ENCODE measurements around the gene FAM228B. TPM values are rescaled to one million over a fixed set of nuclear protein-coding genes. Genes with fewer than 3 reads are reported as not detected.

The FAM228B gene
- total RNA-seq, 1 donor from 2014 or later: 25.4 TPM

DNA sequence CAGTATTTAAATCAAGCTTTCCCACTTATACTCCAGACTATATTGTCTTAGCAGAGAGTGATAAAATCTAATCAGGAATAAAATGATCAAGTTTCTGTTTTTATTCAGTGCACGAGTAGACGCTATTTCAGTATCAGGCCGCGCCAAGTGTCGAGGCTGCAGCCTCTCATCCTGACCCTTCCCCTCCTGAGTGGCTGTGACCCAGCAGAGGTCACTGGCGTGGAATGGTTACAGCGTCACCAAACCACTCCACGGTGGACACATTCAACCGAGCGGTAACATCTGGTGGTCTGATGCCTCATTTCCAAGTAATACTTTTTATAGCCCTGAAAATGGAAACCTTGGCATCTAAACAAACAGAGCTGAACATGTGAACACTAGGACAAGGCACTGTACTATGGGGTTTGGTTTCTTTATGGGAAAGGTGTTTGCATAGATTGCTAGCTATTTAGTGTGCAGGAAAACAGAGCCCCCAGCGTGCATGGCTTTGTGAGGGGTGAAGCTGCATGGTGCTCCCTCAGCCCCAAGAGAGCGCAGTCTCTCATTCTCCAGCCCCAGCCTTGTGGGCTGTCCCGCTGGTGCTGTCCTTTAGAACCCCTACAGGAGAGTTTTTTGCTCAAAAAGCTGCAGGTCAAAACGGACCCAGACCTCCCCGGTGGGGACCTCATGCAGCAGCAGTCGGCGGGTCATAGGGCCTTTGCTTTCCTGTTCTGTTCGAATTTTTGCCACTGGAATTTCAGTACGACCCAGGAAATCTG is 79.9 kb downstream of the FAM228B start:
- H3K4me3 Mint-ChIP-seq (ENCODE audit: low read depth): no peak overlapping the region
- H3K9me3 Mint-ChIP-seq (ENCODE audit: low read depth): peaks cover 5% of the 10 kb centered on the region
- no peak for DNase-seq (ENCODE audit: low spot score, unreplicated experiment)
- TF ChIP-seq, protein P1, sequence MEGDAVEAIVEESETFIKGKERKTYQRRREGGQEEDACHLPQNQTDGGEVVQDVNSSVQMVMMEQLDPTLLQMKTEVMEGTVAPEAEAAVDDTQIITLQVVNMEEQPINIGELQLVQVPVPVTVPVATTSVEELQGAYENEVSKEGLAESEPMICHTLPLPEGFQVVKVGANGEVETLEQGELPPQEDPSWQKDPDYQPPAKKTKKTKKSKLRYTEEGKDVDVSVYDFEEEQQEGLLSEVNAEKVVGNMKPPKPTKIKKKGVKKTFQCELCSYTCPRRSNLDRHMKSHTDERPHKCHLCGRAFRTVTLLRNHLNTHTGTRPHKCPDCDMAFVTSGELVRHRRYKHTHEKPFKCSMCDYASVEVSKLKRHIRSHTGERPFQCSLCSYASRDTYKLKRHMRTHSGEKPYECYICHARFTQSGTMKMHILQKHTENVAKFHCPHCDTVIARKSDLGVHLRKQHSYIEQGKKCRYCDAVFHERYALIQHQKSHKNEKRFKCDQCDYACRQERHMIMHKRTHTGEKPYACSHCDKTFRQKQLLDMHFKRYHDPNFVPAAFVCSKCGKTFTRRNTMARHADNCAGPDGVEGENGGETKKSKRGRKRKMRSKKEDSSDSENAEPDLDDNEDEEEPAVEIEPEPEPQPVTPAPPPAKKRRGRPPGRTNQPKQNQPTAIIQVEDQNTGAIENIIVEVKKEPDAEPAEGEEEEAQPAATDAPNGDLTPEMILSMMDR (IDR thresholded peaks at IDR 0.05; ENCODE audit: unreplicated experiment): no peak
- no peak overlapping the region for H3K27ac Mint-ChIP-seq
- no peaks in the 10 kb centered on the region for H3K4me1 Mint-ChIP-seq (ENCODE audit: low read depth)
- H3K36me3 Mint-ChIP-seq (ENCODE audit: insufficient read depth): peaks cover 12% of the 10 kb centered on the region
- H3K27me3 Mint-ChIP-seq: peaks cover 14% of the 10 kb centered on the region

DNA sequence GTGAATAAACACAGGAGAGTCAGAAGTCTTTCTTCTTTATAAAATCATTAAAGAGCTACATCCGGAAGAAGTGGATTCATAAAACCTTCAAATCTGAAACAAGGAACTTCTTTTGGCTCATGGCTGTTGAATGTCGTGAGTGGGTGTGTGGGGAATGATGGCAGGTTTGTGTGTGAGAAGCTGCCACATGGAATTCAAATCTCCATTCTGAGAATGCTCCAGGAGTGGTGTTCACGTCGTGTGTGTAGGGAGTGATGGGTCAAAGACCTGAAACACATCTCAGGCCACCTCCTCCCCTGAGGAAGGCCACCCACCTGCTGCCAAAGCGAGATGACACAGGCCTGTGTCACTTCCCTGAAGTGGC is 80.5 kb downstream of the FAM228B start:
- H3K9me3 Mint-ChIP-seq (ENCODE audit: low read depth): peaks cover 5% of the 10 kb centered on the region
- H3K36me3 Mint-ChIP-seq (ENCODE audit: insufficient read depth): peaks cover 13% of the 10 kb centered on the region
- no peak for DNase-seq (ENCODE audit: low spot score, unreplicated experiment)
- TF ChIP-seq, protein P1 (IDR thresholded peaks at IDR 0.05; ENCODE audit: unreplicated experiment): no peak
- H3K27ac Mint-ChIP-seq: no peak overlapping the region
- no peak overlapping the region for H3K4me3 Mint-ChIP-seq (ENCODE audit: low read depth)
- H3K4me1 Mint-ChIP-seq (ENCODE audit: low read depth): no peaks in the 10 kb centered on the region
- H3K27me3 Mint-ChIP-seq: peaks cover 12% of the 10 kb centered on the region

DNA sequence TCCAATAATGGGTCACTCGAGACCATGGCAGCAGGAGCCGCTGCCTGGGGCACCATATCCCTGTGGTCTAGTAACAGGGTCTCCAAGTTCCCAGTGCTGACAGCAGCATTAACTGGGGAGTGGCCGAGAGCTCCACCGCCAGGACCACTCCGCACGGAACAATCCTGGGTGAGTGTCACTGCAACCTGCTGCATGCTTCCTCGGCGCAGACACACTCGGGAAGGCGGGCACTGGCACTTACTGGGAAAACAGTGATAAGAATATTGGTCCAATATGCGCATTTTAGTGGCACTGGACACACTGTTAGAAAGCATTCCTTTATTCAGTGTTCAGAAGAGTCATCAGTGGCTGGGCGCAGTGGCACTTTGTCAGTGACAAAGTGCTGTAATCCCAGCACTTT is 81.2 kb downstream of the FAM228B start:
- TF ChIP-seq, protein P1 (IDR thresholded peaks at IDR 0.05; ENCODE audit: unreplicated experiment): no peak
- peaks cover 6% of the 10 kb centered on the region for H3K27me3 Mint-ChIP-seq
- H3K9me3 Mint-ChIP-seq (ENCODE audit: low read depth): no peaks in the 10 kb centered on the region
- no peak for DNase-seq (ENCODE audit: low spot score, unreplicated experiment)
- no peaks in the 10 kb centered on the region for H3K4me1 Mint-ChIP-seq (ENCODE audit: low read depth)
- no peak overlapping the region for H3K4me3 Mint-ChIP-seq (ENCODE audit: low read depth)
- H3K36me3 Mint-ChIP-seq (ENCODE audit: insufficient read depth): peaks cover 15% of the 10 kb centered on the region
- no peak overlapping the region for H3K27ac Mint-ChIP-seq

DNA sequence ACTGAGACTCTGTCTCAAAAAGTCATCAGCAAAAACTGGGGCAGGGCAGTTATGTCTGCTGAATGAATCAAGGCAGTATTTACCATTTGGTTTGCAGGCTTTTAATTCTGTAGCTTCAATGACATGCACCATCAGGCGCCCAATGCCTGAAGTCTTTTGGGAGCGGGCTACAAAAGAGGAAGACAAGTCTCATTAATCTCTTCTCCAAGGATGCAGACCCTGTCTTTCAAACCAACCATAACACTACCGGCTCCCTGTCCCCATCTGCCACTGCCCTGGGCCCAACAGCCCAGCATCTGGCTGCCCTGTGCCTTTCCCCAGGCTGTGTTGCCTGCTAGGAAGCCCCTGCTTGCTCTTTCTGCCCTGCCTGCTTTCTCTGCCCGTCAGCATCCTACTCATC is 81.9 kb downstream of the FAM228B start:
- H3K4me1 Mint-ChIP-seq (ENCODE audit: low read depth): no peaks in the 10 kb centered on the region
- H3K4me3 Mint-ChIP-seq (ENCODE audit: low read depth): no peak overlapping the region
- H3K36me3 Mint-ChIP-seq (ENCODE audit: insufficient read depth): peaks cover 15% of the 10 kb centered on the region
- no peak for DNase-seq (ENCODE audit: low spot score, unreplicated experiment)
- H3K9me3 Mint-ChIP-seq (ENCODE audit: low read depth): no peaks in the 10 kb centered on the region
- TF ChIP-seq, protein P1 (IDR thresholded peaks at IDR 0.05; ENCODE audit: unreplicated experiment): no peak
- H3K27me3 Mint-ChIP-seq: peaks cover under 1% of the 10 kb centered on the region
- no peak overlapping the region for H3K27ac Mint-ChIP-seq

DNA sequence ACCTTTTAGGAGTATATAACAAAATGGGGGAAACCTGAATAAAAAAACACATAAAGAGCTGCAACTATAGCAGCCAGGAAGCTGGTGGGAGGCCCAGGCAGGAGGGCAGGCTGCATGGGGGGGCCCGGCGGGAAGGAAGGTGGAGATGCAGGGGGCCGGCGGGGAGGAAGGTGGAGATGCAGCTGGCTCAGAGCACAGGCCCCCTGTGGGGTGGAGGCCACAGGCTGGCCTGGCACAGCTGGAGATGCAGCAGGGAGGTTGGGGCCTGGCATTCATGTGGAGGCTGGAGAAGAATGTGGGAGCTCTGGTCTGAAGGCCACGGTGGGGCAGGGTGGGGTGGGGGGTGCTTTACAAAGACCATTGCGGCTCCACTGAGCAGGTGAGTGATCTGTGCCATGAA is 83.0 kb downstream of the FAM228B start:
- Mint-ChIP-seq H3K27ac (no peak overlapping the region), H3K27me3 (no peaks in the 10 kb centered on the region), H3K4me3 (ENCODE audit: low read depth) (no peak overlapping the region), H3K9me3 (ENCODE audit: low read depth) (no peaks in the 10 kb centered on the region), H3K4me1 (ENCODE audit: low read depth) (no peaks in the 10 kb centered on the region), H3K36me3 (ENCODE audit: insufficient read depth) (peaks cover 17% of the 10 kb centered on the region)
- TF ChIP-seq, protein P1 (IDR thresholded peaks at IDR 0.05; ENCODE audit: unreplicated experiment): no peak
- DNase-seq (ENCODE audit: low spot score, unreplicated experiment): no peak

All from progenitor cell of endocrine pancreas (in vitro differentiated cells).